C4-2B (cell line): ENCODE data around the gene CETP.

Source experiments
- H3K27ac ChIP-seq: fragments of 450-650 bp; 2 replicates; pipeline ENCODE4 v1.5.1; 2017
- CTCF ChIP-seq: fragments of 450-650 bp; conservative IDR thresholded peaks from 2 replicates; pipeline ENCODE4 v1.5.1; 2017; ENCODE audit warnings: mild to moderate bottlenecking
- ZFX ChIP-seq: fragments of 450-650 bp; IDR thresholded peaks from 2 replicates; pipeline ENCODE4 v1.6.1; 2017

Gene CETP

GRCh38 chr16:56977823-56978430 is 16.2 kb downstream of the CETP start:
- no peak for TF ChIP-seq CTCF
- TF ChIP-seq ZFX = no peak
- no peak overlapping the region for H3K27ac ChIP-seq

- TF ChIP-seq CTCF = no peak
- no peak for TF ChIP-seq ZFX
- H3K27ac ChIP-seq = no peak overlapping the region
Observed at GRCh38 chr16:56980201-56980535, 18.4 kb downstream of the CETP start.

GRCh38 chr16:56980792-56981724 is 19.3 kb downstream of the CETP start:
- no peak for TF ChIP-seq ZFX
- TF ChIP-seq CTCF = no peak
- H3K27ac ChIP-seq = no peak overlapping the region

- no peak overlapping the region for H3K27ac ChIP-seq
- TF ChIP-seq CTCF (no peak), ZFX (no peak)
Observed at GRCh38 chr16:56981729-56982271, 20.1 kb downstream of the CETP start.

GRCh38 chr16:56982695-56983094 is 20.9 kb downstream of the CETP start:
- TF ChIP-seq ZFX (no peak), CTCF (no peak)
- no peak overlapping the region for H3K27ac ChIP-seq

- H3K27ac ChIP-seq = no peak overlapping the region
- TF ChIP-seq CTCF = no peak
Observed at GRCh38 chr16:56983211-56983751, 21.5 kb downstream of the CETP start.

- no peak overlapping the region for H3K27ac ChIP-seq
- TF ChIP-seq ZFX = no peak
- TF ChIP-seq CTCF = no peak
Observed at GRCh38 chr16:56984639-56985038, 22.9 kb downstream of the CETP start.
